GM13977 (cell line): ENCODE results near the gene EXOC6B.

Experiments used
- DNase-seq: peaks from one replicate; pipeline ENCODE4 v3.0.0; 2012; ENCODE audit warnings: low spot score
- CTCF ChIP-seq: IDR thresholded peaks from 2 replicates; pipeline ENCODE4 v1.5.1; 2012; ENCODE audit warnings: mild to moderate bottlenecking, control low read depth; ENCODE audit not compliant: insufficient read depth; ENCODE audit errors: extremely low read depth, missing control alignments
- in situ Hi-C: fragments of 300-500 bp; cut with MboI; formaldehyde crosslinking; loops from one replicate; pipeline ENCODE4 v1.12.0; 2022; ENCODE audit warnings: low sequenced_read_pairs, low pct_unique_long_range_greater_than_20kb, mixed read lengths, inconsistent platforms; ENCODE audit not compliant: unreplicated experiment

The EXOC6B gene

DNA sequence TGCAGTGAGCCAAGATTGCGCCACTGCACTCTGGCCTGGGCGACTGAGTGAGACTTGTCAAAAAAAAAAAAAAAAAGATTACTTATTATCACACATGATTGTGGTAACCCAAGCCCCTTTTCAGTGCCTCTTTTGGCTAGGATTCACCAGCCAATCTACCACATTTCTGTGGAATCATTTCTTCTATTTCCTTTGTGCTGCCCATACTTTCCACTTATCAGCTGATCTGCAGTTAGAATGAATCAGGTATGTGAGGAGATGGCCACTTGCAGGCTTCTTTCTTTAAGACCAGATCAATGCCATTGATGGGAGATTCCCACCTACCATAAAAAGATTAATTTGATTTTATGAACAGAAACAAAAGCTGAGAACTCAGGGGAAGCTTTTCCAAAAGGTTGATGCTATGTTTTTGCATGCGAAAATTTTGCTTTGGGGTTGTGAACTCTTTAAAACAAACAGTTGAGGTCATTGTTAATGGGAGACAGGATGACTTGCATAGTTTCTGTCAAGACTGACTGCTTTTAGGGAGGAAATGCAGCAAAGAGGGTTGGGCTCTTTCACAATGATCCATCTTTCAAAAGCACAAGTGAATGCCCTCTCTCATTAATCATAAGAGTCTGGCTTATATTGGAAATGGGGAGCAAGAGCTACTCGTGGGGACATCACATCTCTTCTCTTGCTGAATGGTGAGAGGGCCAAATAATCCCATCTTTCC, 611.2 kb downstream of the EXOC6B start:
- in situ Hi-C loops: no loop called here
- TF ChIP-seq CTCF: no peak
- DNase-seq: no peak

DNA sequence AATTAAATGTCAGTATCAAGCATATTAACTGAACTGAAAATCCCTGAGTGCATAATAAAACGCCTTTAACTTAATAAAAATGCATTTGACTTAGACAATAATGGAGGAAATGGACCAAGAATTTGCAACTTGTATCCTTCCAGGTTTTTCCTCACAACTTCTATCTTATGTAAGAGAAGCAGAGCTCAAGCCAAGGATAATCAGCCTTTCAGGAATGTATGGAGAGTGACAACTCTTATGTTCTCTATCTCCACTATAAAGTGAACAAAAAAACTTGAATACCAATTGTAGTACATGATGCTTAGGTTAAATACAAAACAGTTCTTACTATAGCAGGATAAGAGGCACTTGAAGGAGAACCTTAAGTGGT, 613.4 kb downstream of the EXOC6B start:
- TF ChIP-seq CTCF: no peak
- in situ Hi-C loops: no loop called here
- no peak for DNase-seq

- DNase-seq: no peak
- no peak for TF ChIP-seq CTCF
- in situ Hi-C loops: no loop called here
Measured at GRCh38 chr2:72211777-72212485, 613.9 kb downstream of the EXOC6B start.

DNA sequence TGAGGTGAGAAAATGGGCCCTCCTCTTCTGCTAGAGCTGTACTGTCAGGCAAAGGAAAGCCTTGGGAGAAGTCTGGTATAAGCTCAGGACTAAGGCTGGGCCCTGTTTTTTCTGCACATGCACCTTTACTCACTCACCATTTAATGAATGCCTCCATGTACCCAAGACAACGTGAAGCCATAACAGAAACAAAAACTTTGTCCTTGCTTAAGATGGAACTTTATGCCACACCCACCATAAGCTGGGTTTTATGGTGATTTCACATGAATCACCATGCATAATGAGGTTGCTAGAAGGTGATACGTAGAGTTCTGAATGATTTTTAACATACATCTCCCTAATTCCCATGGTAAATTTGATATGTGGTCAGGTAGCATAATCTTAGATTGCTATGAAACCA, 614.5 kb downstream of the EXOC6B start:
- TF ChIP-seq CTCF: no peak
- in situ Hi-C loops: no loop called here
- DNase-seq: no peak

- no peak for TF ChIP-seq CTCF
- DNase-seq: no peak
- in situ Hi-C loops: no loop called here
Measured at GRCh38 chr2:72210470-72210869, 615.4 kb downstream of the EXOC6B start.

GRCh38 chr2:72208225-72208624, 617.6 kb downstream of the EXOC6B start:
- no peak for TF ChIP-seq CTCF
- no peak for DNase-seq
- in situ Hi-C loops: no loop called here

GRCh38 chr2:72207334-72207733, 618.5 kb downstream of the EXOC6B start:
- TF ChIP-seq CTCF: no peak
- in situ Hi-C loops: no loop called here
- DNase-seq: no peak
